K562 (cell line): ENCODE data around the gene TMEM50B. TPM values are rescaled to one million over a fixed set of nuclear protein-coding genes. Genes with fewer than 3 reads are reported as not detected.

Source experiments
- ESRRB ChIP-seq: fragments of 250-450 bp; sonication (Bioruptor Pico); IDR thresholded peaks from 2 replicates; pipeline ENCODE4 v1.5.0; 2020; ENCODE audit warnings: mild to moderate bottlenecking, moderate library complexity, borderline replicate concordance
- HNRNPLL ChIP-seq: fragments of 200-400 bp; formaldehyde crosslinking; IDR thresholded peaks from 2 replicates; pipeline ENCODE4 v1.6.1; 2017; ENCODE audit warnings: low read length, low read depth, mild to moderate bottlenecking; ENCODE audit not compliant: poor library complexity, severe bottlenecking
- ILK ChIP-seq: fragments of 450-650 bp; IDR thresholded peaks from 2 replicates; pipeline ENCODE4 v1.6.1; 2016; ENCODE audit warnings: missing genetic modification characterization, low read depth, mild to moderate bottlenecking, missing compliant biosample characterization, moderate library complexity, borderline replicate concordance
- KDM2B ChIP-seq: fragments of 250-450 bp; sonication (Bioruptor Pico); IDR thresholded peaks from 2 replicates; pipeline ENCODE4 v1.8.0; 2021; ENCODE audit warnings: mild to moderate bottlenecking, moderate library complexity
- SIN3B ChIP-seq: fragments of 450-650 bp; IDR thresholded peaks from 2 replicates; pipeline ENCODE4 v1.6.1; 2017; ENCODE audit warnings: low read depth, mild to moderate bottlenecking, moderate library complexity
- U2AF1 ChIP-seq: fragments of 200-400 bp; formaldehyde crosslinking; optimal IDR thresholded peaks from 2 replicates; pipeline ENCODE3; 2017; ENCODE audit warnings: mild to moderate bottlenecking, low read depth, low read length, moderate library complexity
- ZNF197 ChIP-seq: fragments of 200-800 bp; sonication (Bioruptor generic); IDR thresholded peaks from 2 replicates; pipeline ENCODE4 v1.6.1; 2016; ENCODE audit warnings: low read depth, missing genetic modification characterization, missing compliant biosample characterization
- polyA plus RNA-seq, 8 experiments: library from polyadenylated mRNA; depleted of rRNA in 4 of 8; stranded (reverse) in 5 of 8; unstranded in 3 of 8; fragments of >200 nt; fragmentation: Nextera tagmentation in 2 of 8; fragmentation: Illumina TruSeq in 1 of 8; extraction: Ambion mirVana in 2 of 8; extraction: Trizol in 1 of 8; gene quantifications; 2 replicates each; pipeline versions ENCODE4 v1.2.1 to v1.2.3, GENCODE V29; 2011 to 2014; ENCODE audit warnings: inconsistent platforms in 1 of 8, missing spikeins in 1 of 8
- total RNA-seq, 7 experiments: library from RNA; depleted of rRNA in 6 of 7; stranded (reverse); fragments of >200 nt in 6 of 7; fragmentation: Illumina TruSeq in 2 of 7; extraction: Trizol in 2 of 7; gene quantifications; 2 replicates each; pipeline versions ENCODE4 v1.2.1 to v1.2.3, GENCODE V29; 2011 to 2021; ENCODE audit warnings: low replicate concordance in 1 of 7
- TF ChIP-seq, protein P1 (sequence below): fragments of 450-650 bp; formaldehyde crosslinking; IDR thresholded peaks from 2 replicates; pipeline ENCODE4 v1.4.0; 2020; ENCODE audit warnings: mild to moderate bottlenecking, moderate library complexity
- TF ChIP-seq, protein P2 (sequence below): sonication (generic); formaldehyde crosslinking; IDR thresholded peaks from 2 replicates; pipeline ENCODE4 v1.8.1; 2023; ENCODE audit warnings: mild to moderate bottlenecking, missing genetic modification reagents, moderate library complexity
- TF ChIP-seq, protein P3 (sequence below): sonication (generic); formaldehyde crosslinking; IDR thresholded peaks from 2 replicates; pipeline ENCODE4 v1.8.0; 2023; ENCODE audit warnings: mild to moderate bottlenecking, missing genetic modification reagents
- TF ChIP-seq, protein P4 (sequence below): sonication (generic); formaldehyde crosslinking; IDR thresholded peaks from 2 replicates; pipeline ENCODE4 v1.8.1; 2023; ENCODE audit warnings: missing genetic modification reagents, mild to moderate bottlenecking, borderline replicate concordance

TMEM50B gene
- total and polyA plus RNA-seq, 9 of the 15 experiments (the other 6 are each of a cell fraction or from before 2014, with no cell fraction given) = 20.5 to 64.6 (median 28.9) TPM

DNA sequence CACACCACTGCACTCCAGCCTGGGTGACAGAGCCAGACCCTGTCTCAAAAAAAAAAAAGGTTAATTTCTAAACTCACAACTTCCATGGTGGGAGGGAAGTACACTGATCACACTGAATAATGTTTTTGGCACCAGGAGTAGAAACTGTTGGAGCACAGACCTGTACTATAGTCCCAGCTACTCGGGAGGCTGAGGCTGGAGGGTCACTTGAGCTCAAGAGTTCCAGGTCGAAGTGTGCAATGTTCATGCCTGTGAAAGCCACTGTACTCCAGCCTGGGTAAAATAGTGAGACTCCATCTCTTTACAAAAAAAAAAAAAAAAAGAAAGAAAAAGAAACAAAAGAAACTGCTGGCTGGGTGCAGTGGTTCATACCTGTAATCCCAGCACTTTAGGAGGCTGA lies 35.3 kb downstream of the TMEM50B start (continued):
- TF ChIP-seq, protein P1, sequence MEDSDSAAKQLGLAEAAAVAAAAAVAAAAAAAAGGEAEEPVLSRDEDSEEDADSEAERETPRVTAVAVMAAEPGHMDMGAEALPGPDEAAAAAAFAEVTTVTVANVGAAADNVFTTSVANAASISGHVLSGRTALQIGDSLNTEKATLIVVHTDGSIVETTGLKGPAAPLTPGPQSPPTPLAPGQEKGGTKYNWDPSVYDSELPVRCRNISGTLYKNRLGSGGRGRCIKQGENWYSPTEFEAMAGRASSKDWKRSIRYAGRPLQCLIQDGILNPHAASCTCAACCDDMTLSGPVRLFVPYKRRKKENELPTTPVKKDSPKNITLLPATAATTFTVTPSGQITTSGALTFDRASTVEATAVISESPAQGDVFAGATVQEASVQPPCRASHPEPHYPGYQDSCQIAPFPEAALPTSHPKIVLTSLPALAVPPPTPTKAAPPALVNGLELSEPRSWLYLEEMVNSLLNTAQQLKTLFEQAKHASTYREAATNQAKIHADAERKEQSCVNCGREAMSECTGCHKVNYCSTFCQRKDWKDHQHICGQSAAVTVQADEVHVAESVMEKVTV (CRISPR knock-in tag) = no peak
- TF ChIP-seq ZNF197 (CRISPR knock-in tag) (no peak), ILK (tag) (no peak), KDM2B (CRISPR knock-in tag) (no peak), SIN3B (no peak), HNRNPLL (no peak), U2AF1 (no peak), ESRRB (no peak)
- TF ChIP-seq, protein P2, sequence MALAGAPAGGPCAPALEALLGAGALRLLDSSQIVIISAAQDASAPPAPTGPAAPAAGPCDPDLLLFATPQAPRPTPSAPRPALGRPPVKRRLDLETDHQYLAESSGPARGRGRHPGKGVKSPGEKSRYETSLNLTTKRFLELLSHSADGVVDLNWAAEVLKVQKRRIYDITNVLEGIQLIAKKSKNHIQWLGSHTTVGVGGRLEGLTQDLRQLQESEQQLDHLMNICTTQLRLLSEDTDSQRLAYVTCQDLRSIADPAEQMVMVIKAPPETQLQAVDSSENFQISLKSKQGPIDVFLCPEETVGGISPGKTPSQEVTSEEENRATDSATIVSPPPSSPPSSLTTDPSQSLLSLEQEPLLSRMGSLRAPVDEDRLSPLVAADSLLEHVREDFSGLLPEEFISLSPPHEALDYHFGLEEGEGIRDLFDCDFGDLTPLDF (CRISPR knock-in tag) = no peak
- TF ChIP-seq, protein P3, sequence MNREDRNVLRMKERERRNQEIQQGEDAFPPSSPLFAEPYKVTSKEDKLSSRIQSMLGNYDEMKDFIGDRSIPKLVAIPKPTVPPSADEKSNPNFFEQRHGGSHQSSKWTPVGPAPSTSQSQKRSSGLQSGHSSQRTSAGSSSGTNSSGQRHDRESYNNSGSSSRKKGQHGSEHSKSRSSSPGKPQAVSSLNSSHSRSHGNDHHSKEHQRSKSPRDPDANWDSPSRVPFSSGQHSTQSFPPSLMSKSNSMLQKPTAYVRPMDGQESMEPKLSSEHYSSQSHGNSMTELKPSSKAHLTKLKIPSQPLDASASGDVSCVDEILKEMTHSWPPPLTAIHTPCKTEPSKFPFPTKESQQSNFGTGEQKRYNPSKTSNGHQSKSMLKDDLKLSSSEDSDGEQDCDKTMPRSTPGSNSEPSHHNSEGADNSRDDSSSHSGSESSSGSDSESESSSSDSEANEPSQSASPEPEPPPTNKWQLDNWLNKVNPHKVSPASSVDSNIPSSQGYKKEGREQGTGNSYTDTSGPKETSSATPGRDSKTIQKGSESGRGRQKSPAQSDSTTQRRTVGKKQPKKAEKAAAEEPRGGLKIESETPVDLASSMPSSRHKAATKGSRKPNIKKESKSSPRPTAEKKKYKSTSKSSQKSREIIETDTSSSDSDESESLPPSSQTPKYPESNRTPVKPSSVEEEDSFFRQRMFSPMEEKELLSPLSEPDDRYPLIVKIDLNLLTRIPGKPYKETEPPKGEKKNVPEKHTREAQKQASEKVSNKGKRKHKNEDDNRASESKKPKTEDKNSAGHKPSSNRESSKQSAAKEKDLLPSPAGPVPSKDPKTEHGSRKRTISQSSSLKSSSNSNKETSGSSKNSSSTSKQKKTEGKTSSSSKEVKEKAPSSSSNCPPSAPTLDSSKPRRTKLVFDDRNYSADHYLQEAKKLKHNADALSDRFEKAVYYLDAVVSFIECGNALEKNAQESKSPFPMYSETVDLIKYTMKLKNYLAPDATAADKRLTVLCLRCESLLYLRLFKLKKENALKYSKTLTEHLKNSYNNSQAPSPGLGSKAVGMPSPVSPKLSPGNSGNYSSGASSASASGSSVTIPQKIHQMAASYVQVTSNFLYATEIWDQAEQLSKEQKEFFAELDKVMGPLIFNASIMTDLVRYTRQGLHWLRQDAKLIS (CRISPR knock-in tag) = no peak
- TF ChIP-seq, protein P4, sequence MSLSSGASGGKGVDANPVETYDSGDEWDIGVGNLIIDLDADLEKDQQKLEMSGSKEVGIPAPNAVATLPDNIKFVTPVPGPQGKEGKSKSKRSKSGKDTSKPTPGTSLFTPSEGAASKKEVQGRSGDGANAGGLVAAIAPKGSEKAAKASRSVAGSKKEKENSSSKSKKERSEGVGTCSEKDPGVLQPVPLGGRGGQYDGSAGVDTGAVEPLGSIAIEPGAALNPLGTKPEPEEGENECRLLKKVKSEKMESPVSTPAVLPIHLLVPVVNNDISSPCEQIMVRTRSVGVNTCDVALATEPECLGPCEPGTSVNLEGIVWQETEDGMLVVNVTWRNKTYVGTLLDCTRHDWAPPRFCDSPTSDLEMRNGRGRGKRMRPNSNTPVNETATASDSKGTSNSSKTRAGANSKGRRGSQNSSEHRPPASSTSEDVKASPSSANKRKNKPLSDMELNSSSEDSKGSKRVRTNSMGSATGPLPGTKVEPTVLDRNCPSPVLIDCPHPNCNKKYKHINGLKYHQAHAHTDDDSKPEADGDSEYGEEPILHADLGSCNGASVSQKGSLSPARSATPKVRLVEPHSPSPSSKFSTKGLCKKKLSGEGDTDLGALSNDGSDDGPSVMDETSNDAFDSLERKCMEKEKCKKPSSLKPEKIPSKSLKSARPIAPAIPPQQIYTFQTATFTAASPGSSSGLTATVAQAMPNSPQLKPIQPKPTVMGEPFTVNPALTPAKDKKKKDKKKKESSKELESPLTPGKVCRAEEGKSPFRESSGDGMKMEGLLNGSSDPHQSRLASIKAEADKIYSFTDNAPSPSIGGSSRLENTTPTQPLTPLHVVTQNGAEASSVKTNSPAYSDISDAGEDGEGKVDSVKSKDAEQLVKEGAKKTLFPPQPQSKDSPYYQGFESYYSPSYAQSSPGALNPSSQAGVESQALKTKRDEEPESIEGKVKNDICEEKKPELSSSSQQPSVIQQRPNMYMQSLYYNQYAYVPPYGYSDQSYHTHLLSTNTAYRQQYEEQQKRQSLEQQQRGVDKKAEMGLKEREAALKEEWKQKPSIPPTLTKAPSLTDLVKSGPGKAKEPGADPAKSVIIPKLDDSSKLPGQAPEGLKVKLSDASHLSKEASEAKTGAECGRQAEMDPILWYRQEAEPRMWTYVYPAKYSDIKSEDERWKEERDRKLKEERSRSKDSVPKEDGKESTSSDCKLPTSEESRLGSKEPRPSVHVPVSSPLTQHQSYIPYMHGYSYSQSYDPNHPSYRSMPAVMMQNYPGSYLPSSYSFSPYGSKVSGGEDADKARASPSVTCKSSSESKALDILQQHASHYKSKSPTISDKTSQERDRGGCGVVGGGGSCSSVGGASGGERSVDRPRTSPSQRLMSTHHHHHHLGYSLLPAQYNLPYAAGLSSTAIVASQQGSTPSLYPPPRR (CRISPR knock-in tag) = no peak
- TF ChIP-seq, all 486 proteins: peak for 0
